ENCODE data around the gene CCDC32.

The CCDC32 gene

DNA sequence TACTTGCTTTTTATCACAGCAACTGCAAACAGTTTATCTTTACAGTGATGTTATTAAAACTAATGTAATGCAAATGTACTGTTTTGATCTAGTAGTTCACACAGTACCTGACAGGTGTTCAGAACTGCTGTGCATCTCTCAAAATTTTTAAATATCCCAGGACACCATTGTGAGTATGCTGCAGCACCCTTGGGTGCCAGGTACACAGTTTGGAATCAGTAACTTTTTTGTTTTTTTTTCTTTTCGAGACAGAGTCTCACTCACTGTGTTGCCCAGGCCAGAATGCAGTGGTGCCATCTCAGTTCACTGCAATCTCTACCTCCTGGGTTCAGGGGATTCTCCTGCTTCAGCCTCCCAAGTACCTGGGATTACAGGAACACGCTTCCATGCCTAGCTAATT, 32.2 kb upstream of the CCDC32 start:
- TF ChIP-seq POLR2A (IDR thresholded peaks at IDR 0.05; ENCODE audit: extremely low read depth, insufficient read length), result no peak
- TF ChIP-seq, protein P1, sequence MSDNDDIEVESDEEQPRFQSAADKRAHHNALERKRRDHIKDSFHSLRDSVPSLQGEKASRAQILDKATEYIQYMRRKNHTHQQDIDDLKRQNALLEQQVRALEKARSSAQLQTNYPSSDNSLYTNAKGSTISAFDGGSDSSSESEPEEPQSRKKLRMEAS (IDR thresholded peaks at IDR 0.05; ENCODE audit: low read depth, low read length), result no peak
- no peak for TF ChIP-seq MYC (IDR thresholded peaks at IDR 0.05; ENCODE audit: low read depth, low read length)
- no peak for TF ChIP-seq CTCF (IDR thresholded peaks at IDR 0.05; ENCODE audit: low read depth, low read length)
- H3K4me3 ChIP-seq (ENCODE audit: low read depth, low read length), result no peak overlapping the region
- no peak for DNase-seq (ENCODE audit: low read depth)

DNA sequence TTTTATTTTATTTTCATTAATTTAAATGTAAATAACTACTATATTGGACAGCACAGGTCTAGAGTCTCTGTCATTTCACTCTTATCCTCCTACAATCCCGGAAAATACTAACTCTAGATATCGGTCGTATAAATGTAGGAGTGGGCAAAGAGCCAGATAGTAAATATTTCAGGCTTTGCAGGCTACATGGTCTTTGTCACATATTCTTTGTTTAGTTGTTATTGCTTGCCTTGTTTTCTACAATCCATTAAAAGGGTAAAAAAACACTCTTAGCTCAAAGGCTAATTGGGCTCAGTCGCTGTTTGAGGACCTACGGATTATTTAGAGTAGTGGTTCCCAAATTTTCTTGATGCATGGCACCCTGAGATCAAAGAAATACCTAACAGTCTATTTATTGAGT, 30.9 kb upstream of the CCDC32 start:
- H3K4me3 ChIP-seq (ENCODE audit: low read depth, low read length), result peak overlapping the region; percentile 94
- no peak for DNase-seq (ENCODE audit: low read depth)
- TF ChIP-seq POLR2A (IDR thresholded peaks at IDR 0.05; ENCODE audit: extremely low read depth, insufficient read length), result no peak
- no peak for TF ChIP-seq MYC (IDR thresholded peaks at IDR 0.05; ENCODE audit: low read depth, low read length)

DNA sequence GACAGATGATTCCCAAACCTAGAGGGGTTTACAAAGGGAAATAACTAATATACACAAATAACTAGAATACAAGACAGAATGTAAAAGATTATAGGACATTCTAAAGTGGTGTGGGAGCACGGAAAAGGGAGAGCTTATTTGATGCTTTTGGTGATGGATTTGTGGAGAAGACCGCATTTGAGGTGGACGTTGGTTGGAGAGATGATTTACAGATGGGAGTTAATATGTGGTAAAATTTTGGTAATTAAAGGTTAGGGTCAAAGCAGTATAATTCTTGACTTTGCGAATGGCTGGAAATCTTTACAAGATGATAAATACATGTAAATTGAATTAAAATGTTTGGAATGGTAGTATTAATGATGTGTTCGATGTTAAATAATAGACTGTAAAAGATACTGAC, 30.4 kb upstream of the CCDC32 start:
- peak overlapping the region; percentile 94 for H3K4me3 ChIP-seq (ENCODE audit: low read depth, low read length)
- TF ChIP-seq MYC (IDR thresholded peaks at IDR 0.05; ENCODE audit: low read depth, low read length) (no peak), POLR2A (IDR thresholded peaks at IDR 0.05; ENCODE audit: extremely low read depth, insufficient read length) (no peak), CTCF (IDR thresholded peaks at IDR 0.05; ENCODE audit: low read depth, low read length) (no peak)
- TF ChIP-seq, protein P1 (IDR thresholded peaks at IDR 0.05; ENCODE audit: low read depth, low read length), result no peak
- DNase-seq (ENCODE audit: low read depth), result no peak

- peak; percentile 90 for DNase-seq (ENCODE audit: low read depth)
- TF ChIP-seq, protein P1 (IDR thresholded peaks at IDR 0.05; ENCODE audit: low read depth, low read length), result peak; percentile 63
- TF ChIP-seq MYC (IDR thresholded peaks at IDR 0.05; ENCODE audit: low read depth, low read length) (peak; percentile 50), CTCF (IDR thresholded peaks at IDR 0.05; ENCODE audit: low read depth, low read length) (no peak)
- peak overlapping the region; percentile 94 for H3K4me3 ChIP-seq (ENCODE audit: low read depth, low read length)
Observed at GRCh38 chr15:40594429-40594836, 29.6 kb upstream of the CCDC32 start.

DNA sequence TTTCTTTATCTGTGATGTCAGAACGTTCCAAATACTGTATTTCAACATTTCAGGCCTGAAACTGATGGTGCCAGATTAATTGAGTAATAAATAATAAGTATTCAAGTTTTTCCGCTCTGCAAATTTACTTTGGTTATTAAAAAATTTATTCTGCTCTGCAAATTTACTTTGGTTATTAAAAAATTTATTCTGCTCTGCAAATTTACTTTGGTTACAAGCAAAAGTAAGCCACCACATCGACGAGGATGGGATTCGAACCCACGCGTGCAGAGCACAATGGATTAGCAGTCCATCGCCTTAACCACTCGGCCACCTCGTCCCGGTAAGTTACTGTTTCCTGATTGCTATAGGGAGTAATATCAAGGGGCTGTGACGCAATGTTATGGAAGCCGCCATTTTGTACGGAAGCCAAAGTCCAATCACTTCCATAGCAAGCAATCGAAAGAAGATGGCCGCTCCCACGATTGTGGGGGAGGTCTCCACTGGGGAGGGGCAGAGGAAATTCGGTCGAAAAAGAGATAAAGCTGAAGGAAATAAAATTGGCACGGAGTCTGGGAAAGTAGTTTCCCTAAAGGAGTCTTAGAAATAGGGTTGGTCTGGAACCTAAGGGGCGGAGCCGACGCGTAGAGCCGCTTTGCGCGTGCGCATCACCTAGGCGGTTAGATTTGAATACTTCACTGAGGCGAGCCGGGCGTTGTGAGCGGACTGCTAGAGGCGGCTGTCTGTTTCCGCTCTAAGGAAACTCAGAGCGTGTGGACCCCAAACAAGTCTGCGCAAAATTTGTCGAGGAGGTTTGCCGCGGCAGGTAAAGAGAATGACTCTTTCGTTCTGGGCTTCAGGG, 29.0 kb upstream of the CCDC32 start, which contains the start of gene KNL1:
Gene KNL1, plus strand, starts transcription at position 662 of the 841 bp plus-strand sequence. CDS start 8,683 bp downstream, outside the sequence.
- H3K4me3 ChIP-seq (ENCODE audit: low read depth, low read length), result peak within 1 kb of the TSS; percentile 94
- peak; percentile 90 for DNase-seq (ENCODE audit: low read depth)
- TF ChIP-seq CTCF (IDR thresholded peaks at IDR 0.05; ENCODE audit: low read depth, low read length) (no peak), MYC (IDR thresholded peaks at IDR 0.05; ENCODE audit: low read depth, low read length) (peak; percentile 22), POLR2A (IDR thresholded peaks at IDR 0.05; ENCODE audit: extremely low read depth, insufficient read length) (peak; percentile 63)
- TF ChIP-seq, protein P1 (IDR thresholded peaks at IDR 0.05; ENCODE audit: low read depth, low read length), result peak; percentile 49

DNA sequence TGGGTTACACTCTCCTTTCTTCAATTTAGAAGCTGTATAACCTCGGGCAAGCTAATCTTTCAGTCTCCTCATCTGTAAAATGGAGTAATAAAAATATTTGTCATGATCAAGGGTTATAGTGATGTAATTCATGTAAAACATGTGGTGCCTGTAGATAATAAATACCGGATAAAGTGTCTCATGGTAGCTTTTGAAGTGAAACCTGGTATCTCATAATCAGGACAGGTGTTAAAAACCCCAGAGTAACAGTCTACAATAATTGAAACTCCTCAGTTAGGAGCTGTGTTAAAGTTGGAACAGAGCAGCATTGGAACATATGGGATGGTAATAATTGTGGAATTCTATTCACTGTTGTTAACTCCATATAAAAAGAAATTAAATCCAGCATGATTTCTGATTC, 28.3 kb upstream of the CCDC32 start:
- H3K4me3 ChIP-seq (ENCODE audit: low read depth, low read length), result no peak overlapping the region
- TF ChIP-seq CTCF (IDR thresholded peaks at IDR 0.05; ENCODE audit: low read depth, low read length), result no peak
- DNase-seq (ENCODE audit: low read depth), result no peak

Data from NB4 (cell line).